ENCODE measurements around the gene LRRFIP1. TPM values are rescaled to one million over a fixed set of nuclear protein-coding genes. Genes with fewer than 3 reads are reported as not detected.
A peak's percentile ranks its signal among the peaks of the same experiment; 100 is the strongest.

LRRFIP1 gene
- total and polyA plus RNA-seq, 2 of the 13 experiments (the other 11 are each of a cell fraction or from before 2014, with no cell fraction given), result 15.9 to 40.5 TPM

DNA sequence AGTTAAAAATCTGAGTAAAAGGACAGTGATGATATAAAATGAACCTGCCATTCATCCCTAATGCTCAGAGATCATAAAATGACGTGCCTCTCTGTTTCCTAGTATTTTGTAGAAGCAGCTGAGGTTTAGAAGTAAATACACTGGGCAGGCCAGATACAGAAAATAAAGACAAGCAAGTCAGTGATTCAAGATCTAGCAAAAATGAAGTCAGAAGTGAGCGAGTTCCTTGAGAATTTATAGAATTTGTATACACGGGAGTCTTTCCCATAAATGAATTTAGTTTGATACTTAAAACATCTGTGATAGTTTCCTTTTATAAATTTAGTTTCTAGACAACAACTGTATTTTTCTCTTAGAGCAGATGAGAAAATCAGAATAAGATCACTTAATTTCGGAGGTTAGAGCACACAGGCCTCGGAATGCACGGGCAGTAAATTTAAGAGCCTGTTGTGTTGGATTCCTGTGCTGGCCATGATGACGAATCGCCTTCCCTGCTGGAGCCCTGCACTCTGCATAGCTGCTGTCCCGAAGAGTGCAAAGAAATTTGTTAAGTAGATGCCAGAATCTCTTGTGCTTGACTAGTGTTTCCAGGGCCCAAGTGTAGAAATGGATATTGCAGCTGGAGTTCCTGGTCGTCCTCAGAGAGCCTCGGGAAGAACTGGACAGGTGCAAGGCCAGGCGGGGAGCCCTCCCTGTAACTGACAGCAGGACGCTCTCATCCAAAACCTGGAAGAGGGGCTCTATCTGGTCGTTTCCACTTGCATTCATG, 87.5 kb downstream of the LRRFIP1 start:
- Histone ChIP-seq H3K4me2 (ENCODE audit: low read depth, low read length) (peak overlapping the region; percentile 94), H3K9ac (ENCODE audit: insufficient read depth, low read depth, low read length) (peak overlapping the region; percentile 65)
- POLR2A ChIA-PET, result interaction anchor here (1.0 to 1.9 kb wide), 3 partner anchors 11 to 28 kb away, joined by 3 to 11 read pairs (median 5); no protein-coding TSS in a partner anchor
- TF ChIP-seq SMAD3 (CRISPR knock-in tag; IDR thresholded peaks at IDR 0.05), result no peak
- TF ChIP-seq YY1 (IDR thresholded peaks at IDR 0.05; ENCODE audit: insufficient read depth, insufficient replicate concordance, low read depth, low read length), result peak; percentile 9
- no peak for TF ChIP-seq STAT5B (CRISPR knock-in tag; IDR thresholded peaks at IDR 0.05)
- no peak for TF ChIP-seq MTA3 (CRISPR knock-in tag; IDR thresholded peaks at IDR 0.05)
- TF ChIP-seq ZNF572 (CRISPR knock-in tag; IDR thresholded peaks at IDR 0.05), result no peak
- 0 out of 2 replicates have a peak, but pooled peaks have one; percentile 3 for TF ChIP-seq MYC (CRISPR knock-in tag; IDR thresholded peaks at IDR 0.05; ENCODE audit: borderline replicate concordance)
- peak; percentile 31; the same call in 1 of the 2 replicates for TF ChIP-seq NFAT5 (CRISPR knock-in tag; IDR thresholded peaks at IDR 0.05)
- no peak for TF ChIP-seq NFE2 (CRISPR knock-in tag; IDR thresholded peaks at IDR 0.05)
- no peak for TF ChIP-seq ARNT2 (CRISPR knock-in tag; IDR thresholded peaks at IDR 0.05; ENCODE audit: low read depth)
- TF ChIP-seq GABPB1 (CRISPR knock-in tag; IDR thresholded peaks at IDR 0.05), result no peak
- peak; percentile 3; the same call in 1 of the 2 replicates for TF ChIP-seq GATAD1 (CRISPR knock-in tag; IDR thresholded peaks at IDR 0.05)
- no peak for TF ChIP-seq HNF4A (CRISPR knock-in tag; IDR thresholded peaks at IDR 0.05)
- 0 out of 2 replicates have a peak, but pooled peaks have one; percentile 16 for TF ChIP-seq RXRA (CRISPR knock-in tag; IDR thresholded peaks at IDR 0.05)
- no peak for TF ChIP-seq ZNF773 (CRISPR knock-in tag; IDR thresholded peaks at IDR 0.05; ENCODE audit: borderline replicate concordance)
- no peak for TF ChIP-seq ZNF75D (CRISPR knock-in tag; IDR thresholded peaks at IDR 0.05; ENCODE audit: borderline replicate concordance)
- peak; percentile 14; the same call in 1 of the 2 replicates for TF ChIP-seq ZBTB38 (CRISPR knock-in tag; IDR thresholded peaks at IDR 0.05)
- no peak for TF ChIP-seq ZNF839 (CRISPR knock-in tag; IDR thresholded peaks at IDR 0.05; ENCODE audit: borderline replicate concordance)
- TF ChIP-seq SP2 (CRISPR knock-in tag; IDR thresholded peaks at IDR 0.05), result no peak

More for the DNA sequence above, 87.5 kb downstream of the LRRFIP1 start:
- H4K20me1 ChIP-seq (ENCODE audit: insufficient read depth, low read length), result no peaks in the 10 kb centered on the region; the same call in 1 of the 2 replicates
- H2AFZ ChIP-seq (ENCODE audit: low read length), result no peak overlapping the region
- WGBS (ENCODE audit: low lambda C conversion rate), result 31% methylated on average over 14 of the region's 14 CpGs
- ATAC-seq (peak; percentile 77), FAIRE-seq (peak; percentile 4), DNase-seq (ENCODE audit: low spot score) (peak; percentile 35)
- H3K4me3 ChIP-seq (replicated peaks in 1 of 3; ENCODE audit: insufficient read depth in 1 of 3, low read depth in 2 of 3, low read length in 3 of 3), result peak overlapping the region; percentile 52 to 72 (median 61)
- peak overlapping the region; percentile 77 for H3K27ac ChIP-seq (ENCODE audit: extremely low read length, insufficient read depth, low read length)
- H3K4me1 ChIP-seq (ENCODE audit: insufficient read depth, low read length), result peaks cover 50% of the 10 kb centered on the region
- in situ Hi-C loops (cut with HindIII; ENCODE audit: extremely low pct_ligation_motif_present, low pct_unique_long_range_greater_than_20kb) (no loop called here), intact Hi-C loops (cut with micrococcal nuclease; ENCODE audit: unreplicated experiment) (loop anchor here (1.0 kb wide), 3 partner anchors 8 to 29 kb away; no protein-coding TSS in a partner anchor)
- no TSS peak for BruUV-seq (replicated peaks)
- peaks cover 14% of the 10 kb centered on the region for H3K79me2 ChIP-seq (ENCODE audit: insufficient read depth, low read length)
- CTCF ChIA-PET (ENCODE audit: low intra/inter-chr PET ratio, low total read pairs), result interaction anchor here (2.1 kb wide), 1 partner anchor 30 kb away, joined by 11 read pairs; no protein-coding TSS in a partner anchor
- no peaks in the 10 kb centered on the region for H3K27me3 ChIP-seq (ENCODE audit: control insufficient read depth in 1 of 2, insufficient read depth in 2 of 2, low read length in 2 of 2)
- H3K36me3 ChIP-seq (replicated peaks in 1 of 2; ENCODE audit: control insufficient read depth in 1 of 2, insufficient read depth in 2 of 2, low read length in 2 of 2), result peaks cover 7 to 23% of the 10 kb centered on the region in 2 experiments
- no peaks in the 10 kb centered on the region for H3K9me3 ChIP-seq (ENCODE audit: low read length)

Measured in HepG2 (cell line).